GM18873 (cell line): ENCODE data around the gene EPS8.

Source experiments
- ATAC-seq: cut with Tn5 transposase; IDR thresholded peaks from one replicate; pipeline ENCODE4 v1.9.1; 2021; ENCODE audit warnings: mild to moderate bottlenecking, moderate library complexity, moderate number of reproducible peaks; ENCODE audit not compliant: unreplicated experiment, low FRiP score

The EPS8 gene

DNA sequence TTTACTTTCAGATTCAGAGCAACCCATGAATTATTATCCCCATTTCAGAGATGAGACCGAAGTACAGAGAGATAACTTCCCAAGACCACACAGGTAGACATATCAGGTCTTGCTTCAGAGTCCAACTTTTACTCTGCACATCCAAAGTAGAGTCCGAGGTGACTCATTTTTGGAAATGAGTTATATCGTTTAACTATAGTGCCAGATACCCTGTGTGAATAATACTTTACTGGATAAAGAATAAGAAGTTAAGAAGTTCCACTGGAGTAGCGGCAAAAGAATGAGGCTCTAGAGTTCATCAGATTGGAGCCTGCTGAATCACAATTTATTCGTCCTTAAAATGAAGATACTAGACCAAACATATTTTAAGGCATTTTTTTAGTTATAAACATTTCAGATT is 124.7 kb downstream of the EPS8 start:
- no peak for ATAC-seq

DNA sequence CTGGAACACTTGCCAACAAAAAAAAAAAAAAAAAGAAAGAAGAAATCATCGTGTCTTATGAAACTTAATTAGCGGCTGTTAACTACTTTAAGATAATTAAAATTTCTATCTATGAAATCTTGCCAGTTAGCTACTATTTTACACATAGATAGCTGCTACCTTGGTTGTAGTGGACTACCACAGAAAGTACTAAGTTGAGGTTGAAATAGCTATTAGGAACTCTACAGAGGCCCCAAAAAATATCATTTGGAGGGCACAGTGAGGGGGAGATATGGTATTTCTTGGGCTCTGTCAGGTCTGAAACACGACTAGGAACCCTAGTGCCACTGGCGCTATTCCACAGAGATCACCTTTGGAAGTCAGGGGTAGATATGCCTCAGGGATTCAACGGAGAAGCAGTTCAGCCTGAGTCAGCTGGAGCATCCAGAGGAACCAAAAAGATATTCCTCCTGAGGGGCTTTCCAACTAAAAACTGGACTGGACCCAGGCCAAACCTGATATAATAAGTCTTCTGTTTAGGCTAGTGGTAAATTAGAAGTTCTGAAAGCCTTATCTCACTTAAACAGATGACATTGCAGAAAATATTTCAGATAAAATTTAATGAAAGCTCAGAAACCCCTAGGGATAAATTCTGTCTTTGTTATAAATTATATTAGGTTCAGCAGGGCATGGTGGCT is 126.1 kb downstream of the EPS8 start:
- ATAC-seq = no peak

DNA sequence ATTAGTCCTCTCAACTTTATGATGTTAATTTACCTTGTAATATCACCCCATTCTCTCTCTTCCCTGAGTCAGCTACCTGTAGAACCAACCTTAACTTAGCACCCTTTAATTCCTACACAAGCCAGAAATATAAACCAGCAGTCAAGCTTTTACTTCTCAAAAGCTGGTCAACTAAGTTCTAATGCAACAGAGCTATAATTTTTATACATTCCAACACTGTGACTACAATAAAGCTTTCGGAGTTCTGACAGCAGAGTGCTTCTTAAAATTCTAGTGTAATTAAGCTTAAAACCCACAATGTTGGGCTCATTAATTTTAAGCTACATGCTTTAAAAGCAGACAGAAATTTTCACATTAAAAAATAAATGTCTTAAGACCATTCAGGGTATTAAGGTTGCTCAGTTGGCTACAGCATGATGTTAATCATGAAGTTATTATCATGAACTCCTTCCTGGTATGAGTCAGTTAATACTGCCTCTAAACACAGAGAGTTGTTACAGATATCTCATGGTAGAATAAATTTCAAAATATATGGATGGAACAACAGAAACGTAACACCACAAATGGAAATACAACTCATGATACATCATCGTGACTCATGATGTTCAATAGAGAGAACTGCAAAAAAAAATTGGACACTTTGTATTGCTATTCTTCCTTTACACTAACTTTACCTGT is 126.7 kb downstream of the EPS8 start:
- no peak for ATAC-seq

DNA sequence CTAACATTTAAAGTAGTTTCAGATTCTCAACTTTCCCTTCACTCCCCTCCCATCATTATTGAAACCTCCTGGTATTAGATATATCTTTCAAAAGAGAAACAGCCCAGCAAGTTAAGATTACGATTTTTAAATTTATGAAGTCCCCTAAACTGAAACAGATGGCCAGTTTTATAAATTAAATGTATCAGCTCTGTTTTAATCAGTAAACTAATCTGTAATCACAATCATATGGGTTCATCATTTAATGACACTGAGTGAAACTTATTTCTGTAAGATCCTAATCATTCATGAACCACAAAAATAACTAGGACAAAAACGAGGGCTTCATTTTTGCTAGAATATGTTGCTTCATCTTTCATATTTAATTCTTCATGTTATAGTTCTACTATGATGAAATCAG is 137.8 kb downstream of the EPS8 start:
- no peak for ATAC-seq

DNA sequence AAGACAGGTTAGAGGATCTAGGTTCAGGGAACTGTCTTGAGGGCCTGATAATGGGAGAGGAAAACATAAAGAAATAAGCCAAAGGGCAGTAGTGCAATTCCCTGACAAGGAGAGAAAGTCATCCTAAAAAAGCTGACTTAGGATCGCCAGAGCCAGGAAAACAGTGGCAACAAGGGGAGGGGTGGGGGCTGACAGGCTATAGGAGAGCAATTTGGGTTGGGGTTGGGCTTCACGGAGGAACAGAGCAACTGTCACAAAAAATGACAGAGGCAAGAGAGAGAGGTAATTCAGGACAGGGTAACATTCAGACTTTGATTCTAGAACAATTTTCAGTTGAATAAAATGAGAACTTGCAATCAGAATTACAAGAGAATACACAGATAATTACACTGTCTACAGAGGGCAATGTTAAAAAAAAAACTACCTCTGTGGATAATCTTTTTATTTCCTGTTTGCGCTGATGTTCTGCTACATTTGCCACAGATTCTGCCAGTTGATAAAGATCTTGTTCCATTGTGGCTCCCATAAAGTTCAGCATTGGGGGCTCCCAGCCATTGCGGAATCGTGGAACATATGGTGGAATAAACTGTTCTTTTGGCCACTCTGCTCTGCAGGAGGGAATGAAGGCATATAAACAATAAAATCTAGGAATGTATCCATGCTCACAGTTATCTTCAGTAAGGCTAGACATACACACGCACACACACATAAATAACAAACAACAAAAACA is 138.6 kb downstream of the EPS8 start:
- ATAC-seq = no peak

DNA sequence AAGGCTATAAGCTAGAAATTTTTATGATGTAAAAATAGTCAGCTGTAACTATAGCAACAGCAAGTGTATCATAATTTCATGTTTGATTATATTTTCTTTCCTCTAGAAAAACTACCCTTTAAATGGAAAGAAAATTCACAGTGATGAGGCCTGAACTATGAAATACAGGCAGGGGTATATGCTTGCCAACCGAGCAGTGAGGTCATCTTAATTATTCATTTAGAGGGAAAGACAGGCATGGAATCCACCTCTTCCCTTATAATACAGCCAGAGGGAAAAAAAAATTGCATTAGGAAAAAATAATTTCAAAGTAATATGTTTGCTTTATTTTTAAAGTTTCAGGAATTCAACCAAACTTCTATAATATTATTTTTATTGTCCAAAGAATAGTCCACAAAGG is 139.8 kb downstream of the EPS8 start:
- ATAC-seq = no peak

DNA sequence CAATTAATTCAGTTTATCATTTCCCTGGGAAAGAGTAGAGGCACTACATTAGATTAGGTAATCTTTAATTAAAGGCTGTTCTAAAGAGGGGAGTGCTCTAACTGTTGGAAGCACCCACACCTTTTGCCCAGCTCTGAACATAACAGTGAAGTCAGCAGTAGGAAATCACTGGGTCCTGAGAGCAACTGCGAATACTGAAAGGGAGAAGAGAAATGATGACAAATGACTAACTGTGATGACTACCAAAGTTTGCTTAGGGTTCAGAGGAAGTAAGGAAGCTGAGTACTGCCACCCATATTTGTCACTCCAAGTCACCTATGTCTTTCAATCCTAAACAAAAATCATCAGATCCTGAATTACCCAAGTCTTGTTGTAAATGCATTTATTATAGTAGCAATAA is 140.6 kb downstream of the EPS8 start:
- no peak for ATAC-seq

DNA sequence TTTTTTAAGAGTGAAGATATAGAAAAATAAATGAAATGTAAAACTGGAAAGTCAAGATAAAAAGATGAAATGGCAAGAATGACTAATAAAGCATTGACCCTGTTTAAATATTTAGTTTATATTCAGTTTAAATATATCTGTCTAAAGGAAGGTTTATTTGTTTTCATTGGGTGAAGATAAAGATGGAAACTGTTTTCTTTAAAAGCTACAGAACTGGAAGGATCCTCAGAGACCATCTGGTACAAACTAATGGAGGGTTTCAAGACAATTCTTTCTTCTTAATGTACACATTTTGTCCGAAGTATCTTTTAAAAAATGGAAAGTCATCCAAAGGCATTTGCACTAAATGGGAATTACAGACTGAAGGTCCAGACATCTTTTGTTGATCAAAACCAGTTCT is 142.6 kb downstream of the EPS8 start:
- ATAC-seq = no peak

DNA sequence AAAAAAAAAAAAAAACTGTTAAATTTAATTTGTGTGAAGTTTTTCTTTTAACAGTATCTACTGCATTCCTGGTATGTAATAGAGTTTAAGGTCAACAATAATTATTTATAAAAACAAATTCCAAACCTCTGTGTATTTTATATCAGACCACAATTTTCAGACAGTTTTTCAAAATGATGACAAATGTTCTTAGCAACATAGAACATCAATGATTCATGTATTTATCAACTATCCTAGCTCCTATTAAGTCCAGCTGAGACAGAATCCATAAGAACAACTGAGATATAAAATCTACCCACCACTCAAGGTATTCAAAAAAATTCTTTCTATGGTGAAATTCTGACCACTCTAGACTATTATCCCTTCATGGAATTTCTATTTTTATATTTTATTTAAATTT is 144.5 kb downstream of the EPS8 start:
- no peak for ATAC-seq

DNA sequence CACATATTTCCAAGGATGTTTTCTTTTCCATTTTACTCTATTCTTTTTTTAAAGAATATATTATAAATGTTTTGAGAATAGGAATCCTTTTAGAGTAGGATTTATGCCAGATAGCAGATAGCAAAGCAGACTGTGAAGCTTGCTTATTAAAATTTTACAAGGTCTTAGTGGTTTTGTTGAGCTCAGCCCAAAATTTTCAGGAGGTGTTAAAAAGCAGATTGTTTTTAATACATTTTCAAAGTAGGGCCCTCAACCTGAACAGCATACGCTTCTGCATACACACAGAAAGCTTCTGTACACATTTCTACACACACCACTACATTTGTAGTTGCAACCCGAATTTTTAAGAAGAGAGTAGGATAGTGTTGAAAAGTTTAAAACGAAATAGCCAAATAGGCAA is 151.0 kb downstream of the EPS8 start:
- no peak for ATAC-seq

DNA sequence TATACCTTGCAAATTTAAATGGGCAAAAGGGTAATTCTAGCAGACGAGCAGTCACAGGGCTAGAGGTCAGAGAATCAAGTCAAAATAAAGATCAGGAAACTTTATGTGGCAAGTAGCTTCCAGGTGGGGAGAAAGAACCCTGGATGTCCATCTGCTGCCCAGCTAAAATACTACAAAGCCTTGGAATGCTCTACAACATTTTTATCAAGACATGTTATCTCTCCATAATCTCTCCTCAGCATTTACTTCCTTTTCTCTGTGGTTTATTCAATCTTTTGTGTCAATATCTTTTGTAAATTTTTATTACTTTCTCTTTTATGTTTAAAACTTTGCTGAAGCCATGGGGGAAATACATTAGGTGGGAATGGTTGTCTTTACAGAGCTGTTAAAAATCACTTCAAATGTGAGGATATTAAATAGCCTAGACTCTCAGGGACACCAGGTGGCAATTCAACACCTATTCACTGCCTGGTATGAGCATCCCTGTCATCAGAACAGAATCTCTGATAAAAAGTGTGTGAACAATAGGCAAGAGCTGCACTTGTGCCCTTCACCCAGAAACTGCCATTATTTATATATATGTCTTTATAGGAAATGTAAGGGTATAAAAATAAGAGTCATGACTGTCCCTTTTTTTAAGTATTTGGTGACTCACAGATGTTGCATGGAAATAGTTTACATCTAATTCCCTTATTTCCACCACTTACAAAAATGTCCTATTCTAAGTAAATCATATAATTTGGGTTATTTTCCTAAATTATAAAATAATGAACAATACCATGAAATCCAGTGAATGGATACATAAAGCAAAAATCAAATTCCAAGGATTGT is 152.9 kb downstream of the EPS8 start:
- ATAC-seq = no peak

DNA sequence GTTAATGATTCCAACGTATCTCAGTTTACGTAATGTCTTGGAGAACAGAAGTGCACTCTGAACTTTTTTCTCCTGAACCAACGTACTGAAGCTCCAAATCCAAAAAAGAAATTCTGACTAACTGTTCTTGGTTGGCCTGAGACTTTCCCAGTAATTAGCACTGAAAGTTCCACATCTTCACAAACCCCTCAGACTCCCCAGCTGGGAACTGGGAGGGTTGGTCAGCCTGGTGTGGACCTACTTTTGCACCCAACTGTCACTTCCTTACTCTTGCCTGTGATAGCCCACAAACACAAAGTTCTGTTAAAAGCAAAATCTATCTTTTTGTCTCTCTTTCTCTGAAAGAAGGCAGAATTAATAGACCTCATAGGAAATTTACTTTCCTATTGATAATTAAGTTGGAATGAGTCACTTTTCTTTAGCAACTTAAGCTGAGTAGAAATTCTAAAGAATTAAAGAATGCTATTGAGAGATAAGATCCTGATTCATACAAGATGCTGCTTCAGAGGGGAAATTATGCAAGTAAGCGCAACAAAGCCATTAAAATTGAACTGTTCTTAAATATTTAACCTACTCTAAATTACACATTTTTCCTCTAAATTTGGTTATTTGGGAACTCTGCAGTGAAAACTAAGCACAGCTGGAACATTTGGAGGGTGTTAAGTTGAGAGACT is 155.0 kb downstream of the EPS8 start:
- ATAC-seq = no peak

DNA sequence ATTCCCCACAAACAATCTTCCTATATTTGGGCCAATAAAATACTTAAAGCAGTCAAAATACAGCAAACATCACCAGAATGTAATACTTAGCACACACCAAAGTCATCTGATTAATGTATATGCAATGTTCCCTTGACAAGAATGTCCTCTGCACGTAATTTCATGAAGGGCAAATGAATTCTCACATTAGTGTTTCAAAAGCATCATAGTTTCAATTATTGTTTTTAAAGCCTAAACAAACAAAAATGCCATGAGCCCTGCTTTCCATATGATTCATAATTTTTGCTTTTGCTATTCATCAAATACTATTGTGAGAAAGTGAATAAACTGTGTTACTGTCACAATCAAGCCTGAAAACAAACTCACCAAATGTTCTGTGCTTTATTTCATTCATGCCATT is 156.0 kb downstream of the EPS8 start:
- no peak for ATAC-seq

DNA sequence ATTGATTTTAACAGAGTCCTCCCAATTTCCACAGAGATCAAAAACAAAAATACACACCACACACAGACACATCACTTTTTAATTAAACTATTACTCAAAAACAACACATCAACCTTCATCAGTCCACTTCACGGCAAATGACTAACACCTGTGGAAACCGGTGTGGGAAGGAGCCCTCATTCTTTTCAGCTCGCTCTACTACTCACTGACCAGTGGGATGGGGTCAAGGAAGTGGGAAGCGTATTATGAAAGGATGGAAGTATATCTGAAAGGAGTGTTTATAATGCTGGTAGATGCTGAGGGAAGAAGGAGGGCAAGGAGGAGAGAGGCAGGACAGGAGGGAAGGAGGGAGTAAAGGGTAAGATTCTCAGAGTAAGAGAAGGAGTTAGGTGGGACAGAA is 156.5 kb downstream of the EPS8 start:
- ATAC-seq = no peak

DNA sequence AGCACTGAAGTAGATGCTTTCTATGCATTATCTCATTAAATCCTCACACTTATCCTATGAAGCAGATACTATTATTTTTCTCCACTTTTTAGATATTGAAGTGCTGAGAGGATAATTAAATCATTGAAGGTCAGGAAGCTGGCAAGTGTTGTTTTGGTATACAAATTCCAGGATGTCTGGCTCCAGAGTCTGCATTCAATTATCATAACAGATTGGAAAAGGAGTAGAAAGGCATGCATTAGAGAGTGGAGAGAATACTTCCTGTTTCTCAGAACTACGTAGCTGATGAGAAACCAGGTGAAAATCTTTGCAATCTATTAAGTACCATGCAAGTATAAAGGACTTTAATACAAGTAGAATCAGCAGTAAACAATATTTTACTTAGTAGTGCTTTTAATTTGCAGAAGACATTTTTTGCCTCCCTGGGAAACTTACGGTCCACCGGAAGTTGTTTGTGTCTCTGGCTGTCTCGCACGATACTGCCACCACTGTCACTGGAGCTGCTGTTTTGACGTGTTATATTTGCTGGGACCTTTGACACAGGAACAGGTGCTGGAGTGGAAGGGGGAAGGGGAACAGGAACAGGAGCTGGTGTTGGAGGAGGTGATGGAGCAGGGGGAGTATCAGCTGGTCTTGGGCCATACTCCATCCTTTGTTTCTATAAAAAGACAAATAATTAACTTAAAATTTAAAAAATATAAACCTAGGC is 158.0 kb downstream of the EPS8 start:
- no peak for ATAC-seq

DNA sequence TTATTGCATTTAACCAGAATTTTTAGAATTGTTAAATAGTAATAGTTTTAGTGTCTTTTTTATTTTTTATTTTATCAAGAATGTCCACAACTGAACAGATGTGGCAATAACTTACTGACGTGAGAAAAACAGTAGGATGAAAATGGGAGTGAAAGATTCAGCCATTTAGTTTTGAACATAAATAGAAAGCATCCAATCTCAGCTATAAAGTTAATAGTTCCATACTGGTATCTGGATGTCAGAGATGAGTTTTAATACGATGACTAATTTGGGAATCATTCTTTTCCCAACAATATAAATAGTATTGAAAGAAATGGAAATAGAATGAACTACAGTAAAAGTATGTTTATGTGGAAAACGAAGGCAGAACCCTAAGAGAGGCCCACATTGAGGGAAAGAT is 159.4 kb downstream of the EPS8 start:
- no peak for ATAC-seq

DNA sequence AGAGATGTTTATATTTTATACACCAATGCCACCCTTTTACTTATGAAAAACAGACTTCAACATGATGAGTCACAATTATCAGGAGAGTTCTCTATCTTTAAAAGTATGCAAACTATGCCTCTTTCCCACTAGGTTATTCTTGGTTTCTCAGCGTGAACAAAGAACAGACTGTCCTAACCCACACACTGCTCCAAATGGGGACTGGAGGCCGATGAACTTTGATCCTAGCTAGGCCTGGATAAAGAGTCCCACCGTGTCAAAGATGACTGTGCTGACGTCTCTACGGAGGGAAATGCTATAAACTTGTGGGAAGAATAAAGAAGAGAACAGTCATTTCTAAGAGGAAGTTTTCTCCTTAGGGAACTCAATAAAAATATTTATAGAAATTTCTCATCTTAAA is 160.1 kb downstream of the EPS8 start:
- no peak for ATAC-seq

DNA sequence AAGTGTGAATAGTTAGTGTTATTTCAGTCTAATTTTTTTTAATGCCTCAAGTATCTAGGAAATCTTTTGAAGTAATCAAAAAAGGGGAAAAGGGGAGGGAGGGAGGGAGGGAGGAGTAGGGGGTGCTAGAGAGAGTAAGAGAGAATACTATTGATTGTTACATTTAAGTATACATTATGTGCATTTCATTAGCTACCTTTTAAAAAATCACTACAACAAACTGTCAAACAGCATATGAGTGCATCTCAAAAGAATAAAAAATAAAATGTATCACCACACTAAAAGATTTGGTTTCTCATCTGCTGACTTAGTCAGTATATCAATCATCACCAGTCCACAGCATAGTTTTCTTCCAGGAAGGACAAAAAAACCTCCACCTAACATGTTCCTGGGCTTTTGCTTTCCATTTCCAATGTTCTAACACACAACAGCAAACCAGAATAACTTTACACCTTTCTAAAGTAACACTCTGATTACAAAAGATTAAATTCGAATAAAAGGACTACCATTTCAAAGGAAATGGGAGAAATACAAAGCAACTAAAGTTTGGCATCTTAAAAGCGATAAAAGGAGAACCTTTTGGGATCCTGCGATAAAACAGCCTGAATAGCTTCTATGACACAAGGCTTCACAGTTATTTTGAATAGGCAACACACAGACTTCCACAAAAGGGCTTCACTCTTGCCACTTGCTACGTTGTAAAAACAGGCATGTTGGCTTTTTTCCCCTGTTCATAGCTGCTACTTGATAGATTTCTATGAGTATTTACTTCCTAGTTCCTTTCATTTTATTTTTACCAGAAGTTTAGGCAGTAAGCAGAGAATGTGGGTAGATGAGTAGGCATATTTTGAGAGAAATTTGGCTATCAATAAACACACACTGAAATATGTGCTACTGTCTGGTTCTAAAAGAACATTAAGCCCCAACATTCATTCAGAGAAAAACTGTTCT is 160.9 kb downstream of the EPS8 start:
- no peak for ATAC-seq

DNA sequence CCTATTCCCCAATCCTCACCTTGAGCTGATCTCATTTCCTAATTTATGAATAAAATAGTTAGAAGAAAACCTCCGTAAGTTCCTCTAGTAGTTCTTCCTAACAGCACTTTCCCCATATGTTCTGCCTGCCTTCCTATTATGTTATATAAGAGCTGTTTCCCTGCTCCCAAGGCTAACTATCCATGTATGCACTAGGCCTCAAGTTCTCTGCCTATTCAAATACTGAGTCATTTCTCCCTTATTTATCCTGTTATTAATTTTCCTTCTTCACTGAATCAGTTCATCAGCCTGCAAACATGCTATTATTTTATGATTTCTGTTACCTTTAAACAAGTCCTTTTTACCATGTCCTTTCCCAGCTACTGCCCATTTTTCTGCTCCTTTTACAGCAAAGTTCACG is 164.1 kb downstream of the EPS8 start:
- ATAC-seq = no peak
